ENCODE measurements around the gene MEI1. TPM values are rescaled to one million over a fixed set of nuclear protein-coding genes. Genes with fewer than 3 reads are reported as not detected.
"Not testable (repeated sequence)": the region's sequence is repeated elsewhere in the genome, so short reads cannot be mapped to it uniquely, and the experiment has no call there.

The MEI1 gene
- total RNA-seq, 1 experiment from 2014 or later, result 0.18 TPM

DNA sequence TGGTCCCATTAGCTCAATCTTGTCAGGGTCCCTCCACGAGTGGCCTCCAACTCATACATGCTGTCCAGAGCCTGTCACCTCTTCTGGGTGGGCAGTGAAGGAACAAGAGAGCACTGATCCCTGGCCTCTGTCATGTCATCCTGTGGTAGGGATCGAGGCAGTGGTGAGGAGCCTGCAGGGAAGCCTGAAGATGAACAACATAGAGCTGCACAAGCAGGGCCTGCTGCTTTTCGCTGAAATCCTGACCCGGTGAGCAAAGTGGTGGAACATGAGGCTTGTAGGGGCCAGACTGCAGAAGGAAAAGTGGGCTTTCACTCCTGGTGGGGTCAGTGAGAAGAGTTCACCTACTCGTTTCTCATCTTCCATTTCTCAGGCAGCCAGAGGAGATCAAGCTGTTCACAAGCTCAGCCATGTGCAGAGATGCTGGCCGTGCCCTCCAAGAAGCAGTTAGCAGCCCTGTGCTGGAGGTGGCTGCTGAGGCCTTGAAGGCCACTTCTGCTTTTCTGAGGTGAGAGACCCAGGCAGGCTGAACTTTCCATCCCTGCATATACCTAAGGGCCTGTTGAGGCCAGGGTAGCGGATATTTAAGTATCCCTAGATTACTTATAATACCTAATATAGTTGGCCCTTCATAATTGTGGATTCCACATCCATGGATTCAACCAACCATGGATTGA lies 32.9 kb downstream of the MEI1 start:
- Histone ChIP-seq H3K4me1 (ENCODE audit: control insufficient read depth, insufficient read depth, low read length) (no peaks in the 10 kb centered on the region), H3K36me3 (ENCODE audit: control insufficient read depth, insufficient read depth, low read length) (no peaks in the 10 kb centered on the region), H3K27me3 (ENCODE audit: control insufficient read depth, insufficient read depth, low read length) (no peaks in the 10 kb centered on the region), H3K27ac (ENCODE audit: low read length) (no peak overlapping the region), H3K9me3 (ENCODE audit: control insufficient read depth, insufficient read depth, low read depth, low read length) (no peaks in the 10 kb centered on the region), H3K4me3 (ENCODE audit: low read depth in 2 of 2, low read length in 2 of 2) (no peak overlapping the region)
- ChIA-PET POLR2A (no interaction called here), CTCF (interaction anchor here (0.7 to 0.8 kb wide), 2 partner anchors 14 to 1597 kb away, joined by 4 to 6 read pairs; no protein-coding TSS in a partner anchor)
- in situ Hi-C loops (cut with HindIII; ENCODE audit: low pct_unique_long_range_greater_than_20kb, low sequenced_read_pairs) (no loop called here), intact Hi-C loops (cut with micrococcal nuclease; ENCODE audit: unreplicated experiment) (no loop called here)
- DNase-seq (ENCODE audit: low read depth, low spot score) (no peak), ATAC-seq (no peak)
- no TSS peak for BruUV-seq (replicated peaks)
- no peak for TF ChIP-seq TCF7L2 (IDR thresholded peaks at IDR 0.05; ENCODE audit: low read depth, low read length)
- no peak for TF ChIP-seq SIN3A (IDR thresholded peaks at IDR 0.05; ENCODE audit: borderline replicate concordance, insufficient read depth, low read depth, low read length)
- TF ChIP-seq, protein P1, sequence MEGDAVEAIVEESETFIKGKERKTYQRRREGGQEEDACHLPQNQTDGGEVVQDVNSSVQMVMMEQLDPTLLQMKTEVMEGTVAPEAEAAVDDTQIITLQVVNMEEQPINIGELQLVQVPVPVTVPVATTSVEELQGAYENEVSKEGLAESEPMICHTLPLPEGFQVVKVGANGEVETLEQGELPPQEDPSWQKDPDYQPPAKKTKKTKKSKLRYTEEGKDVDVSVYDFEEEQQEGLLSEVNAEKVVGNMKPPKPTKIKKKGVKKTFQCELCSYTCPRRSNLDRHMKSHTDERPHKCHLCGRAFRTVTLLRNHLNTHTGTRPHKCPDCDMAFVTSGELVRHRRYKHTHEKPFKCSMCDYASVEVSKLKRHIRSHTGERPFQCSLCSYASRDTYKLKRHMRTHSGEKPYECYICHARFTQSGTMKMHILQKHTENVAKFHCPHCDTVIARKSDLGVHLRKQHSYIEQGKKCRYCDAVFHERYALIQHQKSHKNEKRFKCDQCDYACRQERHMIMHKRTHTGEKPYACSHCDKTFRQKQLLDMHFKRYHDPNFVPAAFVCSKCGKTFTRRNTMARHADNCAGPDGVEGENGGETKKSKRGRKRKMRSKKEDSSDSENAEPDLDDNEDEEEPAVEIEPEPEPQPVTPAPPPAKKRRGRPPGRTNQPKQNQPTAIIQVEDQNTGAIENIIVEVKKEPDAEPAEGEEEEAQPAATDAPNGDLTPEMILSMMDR (IDR thresholded peaks at IDR 0.05), result no peak
- TF ChIP-seq, protein P2, sequence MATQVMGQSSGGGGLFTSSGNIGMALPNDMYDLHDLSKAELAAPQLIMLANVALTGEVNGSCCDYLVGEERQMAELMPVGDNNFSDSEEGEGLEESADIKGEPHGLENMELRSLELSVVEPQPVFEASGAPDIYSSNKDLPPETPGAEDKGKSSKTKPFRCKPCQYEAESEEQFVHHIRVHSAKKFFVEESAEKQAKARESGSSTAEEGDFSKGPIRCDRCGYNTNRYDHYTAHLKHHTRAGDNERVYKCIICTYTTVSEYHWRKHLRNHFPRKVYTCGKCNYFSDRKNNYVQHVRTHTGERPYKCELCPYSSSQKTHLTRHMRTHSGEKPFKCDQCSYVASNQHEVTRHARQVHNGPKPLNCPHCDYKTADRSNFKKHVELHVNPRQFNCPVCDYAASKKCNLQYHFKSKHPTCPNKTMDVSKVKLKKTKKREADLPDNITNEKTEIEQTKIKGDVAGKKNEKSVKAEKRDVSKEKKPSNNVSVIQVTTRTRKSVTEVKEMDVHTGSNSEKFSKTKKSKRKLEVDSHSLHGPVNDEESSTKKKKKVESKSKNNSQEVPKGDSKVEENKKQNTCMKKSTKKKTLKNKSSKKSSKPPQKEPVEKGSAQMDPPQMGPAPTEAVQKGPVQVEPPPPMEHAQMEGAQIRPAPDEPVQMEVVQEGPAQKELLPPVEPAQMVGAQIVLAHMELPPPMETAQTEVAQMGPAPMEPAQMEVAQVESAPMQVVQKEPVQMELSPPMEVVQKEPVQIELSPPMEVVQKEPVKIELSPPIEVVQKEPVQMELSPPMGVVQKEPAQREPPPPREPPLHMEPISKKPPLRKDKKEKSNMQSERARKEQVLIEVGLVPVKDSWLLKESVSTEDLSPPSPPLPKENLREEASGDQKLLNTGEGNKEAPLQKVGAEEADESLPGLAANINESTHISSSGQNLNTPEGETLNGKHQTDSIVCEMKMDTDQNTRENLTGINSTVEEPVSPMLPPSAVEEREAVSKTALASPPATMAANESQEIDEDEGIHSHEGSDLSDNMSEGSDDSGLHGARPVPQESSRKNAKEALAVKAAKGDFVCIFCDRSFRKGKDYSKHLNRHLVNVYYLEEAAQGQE (IDR thresholded peaks at IDR 0.05; ENCODE audit: insufficient read depth in 1 of 2, low read depth in 2 of 2, low read length in 1 of 2), result no peak
- TF ChIP-seq POLR2AphosphoS5 (IDR thresholded peaks at IDR 0.05; ENCODE audit: low read depth, low read length), result no peak

DNA sequence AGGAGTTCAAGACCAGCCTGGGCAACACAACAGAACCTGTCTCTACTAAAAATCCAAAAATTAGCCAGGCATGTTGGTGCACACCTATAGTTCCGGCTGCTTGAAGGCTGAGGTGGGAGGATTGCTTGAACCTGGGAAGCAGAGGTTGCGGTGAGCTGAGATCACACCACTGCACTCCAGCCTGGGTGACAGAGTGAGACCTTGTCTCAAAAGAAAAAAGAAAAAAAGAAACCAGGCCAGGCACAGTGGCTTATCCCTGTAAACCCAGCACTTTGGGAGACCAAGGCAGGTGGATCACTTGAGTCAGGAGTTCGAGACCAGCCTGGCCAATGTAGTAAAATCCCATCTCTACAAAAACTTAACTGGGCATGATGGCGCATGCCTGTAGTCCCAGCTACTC lies 33.9 kb downstream of the MEI1 start:
- H3K27ac ChIP-seq (ENCODE audit: low read length); H3K27me3 ChIP-seq (ENCODE audit: control insufficient read depth, insufficient read depth, low read length); H3K36me3 ChIP-seq (ENCODE audit: control insufficient read depth, insufficient read depth, low read length); ATAC-seq; H3K4me1 ChIP-seq (ENCODE audit: control insufficient read depth, insufficient read depth, low read length); POLR2A ChIA-PET; CTCF ChIA-PET; DNase-seq (ENCODE audit: low read depth, low spot score); intact Hi-C loops (cut with micrococcal nuclease; ENCODE audit: unreplicated experiment); H3K4me3 ChIP-seq (ENCODE audit: low read depth in 2 of 2, low read length in 2 of 2); in situ Hi-C loops (cut with HindIII; ENCODE audit: low pct_unique_long_range_greater_than_20kb, low sequenced_read_pairs); H3K9me3 ChIP-seq (ENCODE audit: control insufficient read depth, insufficient read depth, low read depth, low read length); BruUV-seq (replicated peaks): not testable (repeated sequence)

DNA sequence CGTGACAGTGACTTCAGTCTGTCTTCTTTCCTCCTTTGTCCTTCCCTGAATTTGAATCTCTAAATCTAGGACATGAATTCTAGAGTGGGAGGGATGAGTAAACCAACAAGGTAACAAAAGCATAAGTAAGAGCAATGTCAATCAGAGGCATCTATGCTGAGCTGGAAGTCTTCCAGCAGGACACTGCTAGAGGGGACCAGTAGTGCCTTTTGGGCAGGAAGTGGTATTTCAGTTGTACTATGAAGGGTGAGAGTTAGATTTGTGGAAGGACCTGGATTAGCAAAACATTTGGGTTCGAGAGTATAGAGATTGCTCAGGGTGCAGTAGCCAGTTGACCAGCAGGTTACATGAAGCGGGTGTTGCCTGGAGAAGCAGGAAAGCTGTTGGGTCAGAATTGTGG lies 40.3 kb downstream of the MEI1 start:
- POLR2A ChIA-PET, result interaction anchor here (0.7 kb wide), 1 partner anchor 15 kb away, joined by 3 read pairs; no protein-coding TSS in a partner anchor
- Histone ChIP-seq H3K27ac (ENCODE audit: low read length) (no peak overlapping the region), H3K4me3 (ENCODE audit: low read depth in 2 of 2, low read length in 2 of 2) (no peak overlapping the region), H3K36me3 (ENCODE audit: control insufficient read depth, insufficient read depth, low read length) (no peaks in the 10 kb centered on the region), H3K9me3 (ENCODE audit: control insufficient read depth, insufficient read depth, low read depth, low read length) (no peaks in the 10 kb centered on the region), H3K4me1 (ENCODE audit: control insufficient read depth, insufficient read depth, low read length) (no peaks in the 10 kb centered on the region), H3K27me3 (ENCODE audit: control insufficient read depth, insufficient read depth, low read length) (no peaks in the 10 kb centered on the region)
- DNase-seq (ENCODE audit: low read depth, low spot score), result no peak
- ATAC-seq, result no peak
- intact Hi-C loops (cut with micrococcal nuclease; ENCODE audit: unreplicated experiment) (no loop called here), in situ Hi-C loops (cut with HindIII; ENCODE audit: low pct_unique_long_range_greater_than_20kb, low sequenced_read_pairs) (no loop called here)
- CTCF ChIA-PET, result interaction anchor here (0.5 to 0.7 kb wide), 2 partner anchors 42 to 75 kb away, joined by 3 to 5 read pairs; no protein-coding TSS in a partner anchor
- no TSS peak for BruUV-seq (replicated peaks)
- TF ChIP-seq, protein P2 (IDR thresholded peaks at IDR 0.05; ENCODE audit: insufficient read depth in 1 of 2, low read depth in 2 of 2, low read length in 1 of 2), result no peak
- TF ChIP-seq, protein P1 (IDR thresholded peaks at IDR 0.05), result no peak
- TF ChIP-seq SIN3A (IDR thresholded peaks at IDR 0.05; ENCODE audit: borderline replicate concordance, insufficient read depth, low read depth, low read length), result no peak
- TF ChIP-seq TCF7L2 (IDR thresholded peaks at IDR 0.05; ENCODE audit: low read depth, low read length), result no peak
- no peak for TF ChIP-seq POLR2AphosphoS5 (IDR thresholded peaks at IDR 0.05; ENCODE audit: low read depth, low read length)

Data from Panc1 (cell line).